H1 (cell line): ENCODE measurements around the gene PNMA3. TPM values are rescaled to one million over a fixed set of nuclear protein-coding genes. Genes with fewer than 3 reads are reported as not detected.
"Not testable (repeated sequence)": the region's sequence is repeated elsewhere in the genome, so short reads cannot be mapped to it uniquely, and the experiment has no call there.

Source experiments
- CTCF ChIA-PET: fragments of 300-600 bp; sonication (Branson Sonifier 250); formaldehyde crosslinking; loops from one replicate; lab custom pipeline; 2021; ENCODE audit not compliant: partially characterized antibody; lab: Charles Lee
- POLR2A ChIA-PET: fragments of 300-600 bp; sonication (Branson Sonifier 250); formaldehyde crosslinking; loops from one replicate; lab custom pipeline; 2021; ENCODE audit warnings: inconsistent platforms; ENCODE audit not compliant: partially characterized antibody; lab: Charles Lee
- DNase-seq, 2 experiments: peaks; one replicate each; pipeline versions ENCODE4 v3.0.0 to v3.0.0-alpha.2; 2010 to 2022; ENCODE audit warnings: low spot score in 2 of 2, low read depth in 1 of 2, mixed read lengths in 1 of 2
- FAIRE-seq: peaks from 2 replicates; lab custom pipeline; 2011; peaks lifted over from hg19 to GRCh38; lab: Jason Lieb, UNC
- H2AFZ ChIP-seq: 2 replicates; pipeline ENCODE4 v1.8.1; 2012; ENCODE audit warnings: low read length, inconsistent platforms
- H2AK5ac ChIP-seq: 2 replicates; pipeline ENCODE4 v1.6.1; 2013; ENCODE audit warnings: low read depth, low read length
- H2BK120ac ChIP-seq: replicated peaks from 2 replicates; pipeline ENCODE3; 2013; ENCODE audit warnings: low read depth, low read length, inconsistent platforms
- H2BK12ac ChIP-seq: 2 replicates; pipeline ENCODE4 v1.6.1; 2013; ENCODE audit warnings: low read depth, low read length
- H2BK15ac ChIP-seq: 2 replicates; pipeline ENCODE4 v1.6.1; 2013; ENCODE audit warnings: low read length
- H2BK20ac ChIP-seq: 2 replicates; pipeline ENCODE4 v1.6.1; 2013; ENCODE audit warnings: low read length
- H2BK5ac ChIP-seq: 2 replicates; pipeline ENCODE4 v1.6.1; 2013; ENCODE audit warnings: low read depth, low read length
- H3K14ac ChIP-seq: 2 replicates; pipeline ENCODE4 v1.6.1; 2013; ENCODE audit warnings: inconsistent platforms; ENCODE audit not compliant: insufficient read length
- H3K18ac ChIP-seq: 2 replicates; pipeline ENCODE4 v1.6.1; 2013; ENCODE audit warnings: low read length; ENCODE audit errors: extremely low read depth
- H3K23ac ChIP-seq: 2 replicates; pipeline ENCODE4 v1.6.1; 2013; ENCODE audit warnings: inconsistent platforms; ENCODE audit not compliant: insufficient read length
- H3K23me2 ChIP-seq: 2 replicates; pipeline ENCODE4 v1.6.1; 2013; ENCODE audit warnings: low read depth, low read length
- H3K27ac ChIP-seq: 2 replicates; pipeline ENCODE4 v1.6.1; 2011; ENCODE audit warnings: low read depth, low read length, inconsistent platforms
- H3K27me3 ChIP-seq, 4 experiments: replicated peaks in 1 of 4; 1 replicate in 1 of 4; 2 replicates in 3 of 4; pipeline versions ENCODE4 v1.6.1 to v1.8.1; 2011 to 2013; ENCODE audit warnings: low read length in 3 of 4, mild to moderate bottlenecking in 3 of 4, inconsistent platforms in 2 of 4, mixed read lengths in 2 of 4, moderate library complexity in 1 of 4; ENCODE audit not compliant: control insufficient read depth in 3 of 4, insufficient read depth in 3 of 4; ENCODE audit errors: extremely low read depth in 1 of 4
- H3K36me3 ChIP-seq, 4 experiments: 2 replicates each; pipeline versions ENCODE4 v1.6.1 to v1.8.1; 2011 to 2013; ENCODE audit warnings: mild to moderate bottlenecking in 4 of 4, low read length in 3 of 4, moderate library complexity in 2 of 4, control low read depth in 1 of 4, inconsistent platforms in 1 of 4; ENCODE audit not compliant: insufficient read depth in 4 of 4, control insufficient read depth in 2 of 4
- H3K4ac ChIP-seq: replicated peaks from 2 replicates; pipeline ENCODE3; 2013; ENCODE audit warnings: low read length, low read depth, mixed read lengths, inconsistent platforms; ENCODE audit not compliant: insufficient read length
- H3K4me1 ChIP-seq, 4 experiments: replicated peaks in 1 of 4; 1 replicate in 1 of 4; 2 replicates in 3 of 4; pipeline versions ENCODE4 v1.6.1 to v1.8.1; 2011 to 2013; ENCODE audit warnings: low read length in 3 of 4, inconsistent platforms in 2 of 4, mixed read lengths in 1 of 4; ENCODE audit not compliant: insufficient read depth in 4 of 4, control insufficient read depth in 3 of 4
- H3K4me2 ChIP-seq, 2 experiments: 2 replicates each; pipeline versions ENCODE4 v1.6.1 to v1.8.1; 2011 to 2013; ENCODE audit warnings: low read depth in 2 of 2, low read length in 2 of 2, control low read depth in 1 of 2, inconsistent platforms in 1 of 2, mild to moderate bottlenecking in 1 of 2; ENCODE audit not compliant: insufficient read depth in 1 of 2
- H3K4me3 ChIP-seq, 4 experiments: fragments of 200-600, 300-600 bp in 1 of 4; sonication (generic), shearing (Covaris generic), sonication (Bioruptor Twin) in 1 of 4; 2 replicates each; pipeline versions ENCODE4 v1.5.1 to v1.8.1; 2011 to 2016; ENCODE audit warnings: low read length in 4 of 4, low read depth in 3 of 4, control low read depth in 2 of 4, inconsistent platforms in 2 of 4, mild to moderate bottlenecking in 2 of 4, mixed read lengths in 1 of 4, moderate library complexity in 1 of 4; ENCODE audit not compliant: insufficient read depth in 2 of 4; ENCODE audit errors: extremely low read depth in 1 of 4
- H3K56ac ChIP-seq: replicated peaks from 2 replicates; pipeline ENCODE3; 2013; ENCODE audit warnings: low read depth, mild to moderate bottlenecking, mixed read lengths, low read length, inconsistent platforms; ENCODE audit not compliant: insufficient read length
- H3K79me1 ChIP-seq: 2 replicates; pipeline ENCODE4 v1.6.1; 2013; ENCODE audit warnings: low read depth, low read length, control low read depth
- H3K79me2 ChIP-seq, 2 experiments: 2 replicates each; pipeline versions ENCODE4 v1.6.1 to v1.8.1; 2012 to 2013; ENCODE audit warnings: low read length in 2 of 2, mild to moderate bottlenecking in 2 of 2, inconsistent platforms in 1 of 2; ENCODE audit not compliant: insufficient read depth in 2 of 2, control insufficient read depth in 1 of 2
- H3K9ac ChIP-seq, 4 experiments: replicated peaks in 1 of 4; 1 replicate in 1 of 4; 2 replicates in 3 of 4; pipeline versions ENCODE4 v1.6.1 to v1.8.1; 2011 to 2013; ENCODE audit warnings: low read depth in 3 of 4, low read length in 3 of 4, control low read depth in 2 of 4, mild to moderate bottlenecking in 2 of 4, moderate library complexity in 2 of 4, inconsistent platforms in 1 of 4; ENCODE audit errors: extremely low read depth in 1 of 4
- H3K9me3 ChIP-seq, 2 experiments: 2 replicates each; pipeline versions ENCODE4 v1.6.1 to v1.8.1; 2012 to 2013; ENCODE audit warnings: mild to moderate bottlenecking in 2 of 2, moderate library complexity in 2 of 2, control low read depth in 1 of 2, inconsistent platforms in 1 of 2, low read depth in 1 of 2, low read length in 1 of 2, mixed read lengths in 1 of 2; ENCODE audit not compliant: insufficient read depth in 2 of 2
- H4K20me1 ChIP-seq, 2 experiments: replicated peaks in 1 of 2; 2 replicates each; pipeline versions ENCODE3 to v1.8.1; 2011 to 2013; ENCODE audit warnings: inconsistent platforms in 2 of 2, low read length in 2 of 2, mild to moderate bottlenecking in 1 of 2; ENCODE audit not compliant: insufficient read depth in 2 of 2, control insufficient read depth in 1 of 2
- H4K5ac ChIP-seq: 2 replicates; pipeline ENCODE4 v1.6.1; 2013; ENCODE audit warnings: low read length, low read depth, mixed read lengths, inconsistent platforms; ENCODE audit not compliant: insufficient read length
- H4K8ac ChIP-seq: 2 replicates; pipeline ENCODE4 v1.8.0; 2013; ENCODE audit warnings: mild to moderate bottlenecking, moderate library complexity, low read length, inconsistent platforms; ENCODE audit not compliant: insufficient read depth; ENCODE audit errors: extremely low read depth
- H4K91ac ChIP-seq: replicated peaks from 2 replicates; pipeline ENCODE3; 2013; ENCODE audit warnings: low read length, mixed read lengths, inconsistent platforms; ENCODE audit not compliant: insufficient read length
- PHF8 ChIP-seq: fragments of 200-600 bp; sonication (generic); conservative IDR thresholded peaks from 2 replicates; pipeline ENCODE4 v1.7.1; 2012; ENCODE audit warnings: low read depth, mild to moderate bottlenecking, inconsistent platforms, low read length, moderate library complexity
- POLR2A ChIP-seq, 2 experiments: IDR thresholded peaks; 1 replicate in 1 of 2; 2 replicates in 1 of 2; pipeline ENCODE4 v1.6.1; 2011; ENCODE audit warnings: low read depth in 2 of 2, low read length in 2 of 2, mild to moderate bottlenecking in 2 of 2; ENCODE audit errors: control extremely low read depth in 1 of 2
- SP4 ChIP-seq: IDR thresholded peaks from 2 replicates; pipeline ENCODE4 v1.6.1; 2012; ENCODE audit warnings: low read length, inconsistent platforms
- WGBS, 2 experiments: shearing (Covaris generic) in 1 of 2; methylation state at CpG; one replicate each; pipeline versions ENCODE4 v1.1.6 to v1.1.7; 2013 to 2015; ENCODE audit warnings: low lambda C conversion rate in 2 of 2, mixed read lengths in 2 of 2, inconsistent platforms in 1 of 2, low coverage in 1 of 2, missing lambda C conversion rate in 1 of 2; ENCODE audit not compliant: insufficient replicate concordance in 2 of 2, insufficient coverage in 1 of 2, insufficient read length in 1 of 2; ENCODE audit errors: extremely low coverage in 1 of 2, missing lambda C conversion rate in 1 of 2; 5-methylcytosine and 5-hydroxymethylcytosine counted together
- polyA plus RNA-seq, 7 experiments: library from polyadenylated mRNA; depleted of rRNA in 3 of 7; stranded (reverse) in 5 of 7; unstranded in 2 of 7; fragments of >200 nt in 5 of 7; fragments of 200-250 nt in 2 of 7; gene quantifications; 1 replicate in 5 of 7; 2 replicates in 1 of 7; 4 replicates in 1 of 7; pipeline versions ENCODE4 v1.2.1 to v1.2.3, GENCODE V29; 2011 to 2013; ENCODE audit warnings: missing spikeins in 2 of 7, mixed read lengths in 2 of 7
- total RNA-seq: library from RNA; stranded (reverse); fragmentation: NEBNext Ultra II Directional; extraction: Animal tissue kit (Norgen Biotek cat#: 25700); gene quantifications from 2 replicates; pipeline ENCODE4 v1.2.1, GENCODE V29; 2021

The PNMA3 gene
- total and polyA plus RNA-seq, 2 of the 8 experiments (the other 6 are each of a cell fraction or from before 2014, with no cell fraction given): 3.3 to 6.9 TPM

GRCh38 chrX:153065389-153065788 is 9.1 kb downstream of the PNMA3 start (continued):
- TF ChIP-seq SP4 (no peak), PHF8 (no peak), POLR2A (IDR thresholded peaks at IDR 0.05; ENCODE audit: control extremely low read depth in 1 of 2, low read depth in 2 of 2, low read length in 2 of 2) (no peak)

DNA sequence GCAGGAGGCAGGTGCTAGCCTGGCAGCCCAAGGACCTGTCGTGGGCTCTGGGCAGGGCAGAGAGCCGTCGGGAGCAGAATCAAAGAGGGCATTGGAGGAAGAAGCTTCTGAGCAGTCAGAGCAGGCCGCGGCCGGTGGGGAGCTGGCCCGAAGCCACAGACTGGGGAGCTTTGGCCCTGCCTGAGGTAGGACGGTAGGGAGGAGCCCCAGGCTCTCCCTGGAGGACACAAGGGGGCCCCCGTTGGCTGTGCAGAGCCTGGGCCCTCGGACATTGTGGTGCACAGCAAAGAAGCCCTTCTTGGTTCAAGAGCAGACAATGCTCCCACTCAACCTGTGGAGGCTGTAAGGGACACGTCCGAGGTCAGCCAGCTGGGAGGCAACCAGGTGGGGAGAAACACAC is 10.1 kb downstream of the PNMA3 start:
- H3K27ac ChIP-seq, H3K79me2 ChIP-seq, H3K4me1 ChIP-seq, H2BK5ac ChIP-seq, H3K14ac ChIP-seq, CTCF ChIA-PET, H3K9me3 ChIP-seq, FAIRE-seq, H4K91ac ChIP-seq, H2BK120ac ChIP-seq, H3K18ac ChIP-seq, POLR2A ChIA-PET, H2AK5ac ChIP-seq, H2BK15ac ChIP-seq, H4K5ac ChIP-seq, H2AFZ ChIP-seq, H3K9ac ChIP-seq, H4K20me1 ChIP-seq, H2BK12ac ChIP-seq, H2BK20ac ChIP-seq, H3K56ac ChIP-seq, H3K4ac ChIP-seq, H4K8ac ChIP-seq, H3K4me3 ChIP-seq, H3K36me3 ChIP-seq, H3K23ac ChIP-seq, H3K23me2 ChIP-seq, H3K79me1 ChIP-seq, DNase-seq, H3K27me3 ChIP-seq, H3K4me2 ChIP-seq: not testable (repeated sequence)
- WGBS, 2 experiments: no CpG with 5 or more reads among the region's 12 CpGs
